Neural cell (in vitro differentiated cells): ENCODE results near the gene PDGFA. TPM values are rescaled to one million over a fixed set of nuclear protein-coding genes. Genes with fewer than 3 reads are reported as not detected.
A peak's percentile ranks its signal among the peaks of the same experiment; 100 is the strongest.

ENCODE experiments used
- H2AFZ ChIP-seq: fragments of 200-600, 300-800 bp; sonication (generic), shearing (Covaris generic); 2 replicates; pipeline ENCODE4 v1.6.0; 2014; ENCODE audit warnings: low read depth, mild to moderate bottlenecking, antibody characterized with exemption, low read length, moderate library complexity
- H3F3A ChIP-seq: fragments of 200-600 bp; shearing (Covaris generic); 2 replicates; pipeline ENCODE4 v1.6.1; 2016; ENCODE audit warnings: mild to moderate bottlenecking, moderate library complexity, mixed read lengths, antibody characterized with exemption, low read length; ENCODE audit not compliant: insufficient read depth, poor library complexity, severe bottlenecking
- H3K27ac ChIP-seq: fragments of 200-600, 300-800 bp; sonication (generic), shearing (Covaris generic); 2 replicates; pipeline ENCODE4 v1.5.1; 2014; ENCODE audit warnings: mild to moderate bottlenecking, low read length, moderate library complexity
- H3K27me3 ChIP-seq: fragments of 300-800, 200-600 bp; sonication (generic), shearing (Covaris generic); 2 replicates; pipeline ENCODE4 v1.6.0; 2014; ENCODE audit warnings: mild to moderate bottlenecking, low read depth, low read length, moderate library complexity; ENCODE audit not compliant: insufficient read depth
- H3K36me3 ChIP-seq: fragments of 300-800, 200-600 bp; sonication (generic), shearing (Covaris generic); 2 replicates; pipeline ENCODE4 v1.5.1; 2014; ENCODE audit warnings: mild to moderate bottlenecking, antibody characterized with exemption, low read length, moderate library complexity; ENCODE audit not compliant: insufficient read depth
- H3K4me2 ChIP-seq: fragments of 300-800, 200-600 bp; sonication (generic), shearing (Covaris generic); 2 replicates; pipeline ENCODE4 v1.6.0; 2014; ENCODE audit warnings: mild to moderate bottlenecking, low read length
- H3K4me3 ChIP-seq: fragments of 300-800, 200-600 bp; sonication (generic), shearing (Covaris generic); 2 replicates; pipeline ENCODE4 v1.5.1; 2014; ENCODE audit warnings: mild to moderate bottlenecking, low read length, moderate library complexity
- H3K79me2 ChIP-seq: fragments of 200-600 bp; shearing (Covaris generic); replicated peaks from 2 replicates; pipeline ENCODE4 v1.6.0; 2014; ENCODE audit warnings: mild to moderate bottlenecking, low read length, moderate library complexity; ENCODE audit not compliant: insufficient read depth
- H3K9ac ChIP-seq: fragments of 300-800, 200-600 bp; sonication (generic), shearing (Covaris generic); 2 replicates; pipeline ENCODE4 v1.6.1; 2016; ENCODE audit warnings: mild to moderate bottlenecking, low read length, mixed read lengths
- H3K9me2 ChIP-seq: fragments of 200-600 bp; shearing (Covaris generic); 2 replicates; pipeline ENCODE4 v1.6.1; 2016; ENCODE audit warnings: mild to moderate bottlenecking, low read length, mixed read lengths; ENCODE audit not compliant: insufficient read depth
- H3K9me3 ChIP-seq: fragments of 200-600, 300-800 bp; sonication (generic), shearing (Covaris generic); 2 replicates; pipeline ENCODE4 v1.6.1; 2016; ENCODE audit warnings: mild to moderate bottlenecking, mixed run types, low read length, moderate library complexity, mixed read lengths
- H4K20me1 ChIP-seq: fragments of 200-600 bp; shearing (Covaris generic); 2 replicates; pipeline ENCODE4 v1.6.1; 2016; ENCODE audit warnings: mild to moderate bottlenecking, mixed run types; ENCODE audit not compliant: insufficient read depth
- CTCF ChIP-seq: fragments of 450-650 bp; IDR thresholded peaks from 2 replicates; pipeline ENCODE4 v1.5.1; 2014; ENCODE audit warnings: antibody characterized with exemption, mild to moderate bottlenecking, moderate library complexity; ENCODE audit not compliant: poor library complexity, severe bottlenecking
- EP300 ChIP-seq: fragments of 450-650 bp; conservative IDR thresholded peaks from 2 replicates; pipeline ENCODE4 v1.6.1; 2014; ENCODE audit warnings: antibody characterized with exemption, mild to moderate bottlenecking, moderate library complexity; ENCODE audit not compliant: poor library complexity, severe bottlenecking
- EZH2 ChIP-seq: fragments of 200-600, 300-800 bp; shearing (Covaris generic), sonication (generic); IDR thresholded peaks from 2 replicates; pipeline ENCODE4 v1.6.1; 2014; ENCODE audit warnings: antibody characterized with exemption, low read length, borderline replicate concordance, mild to moderate bottlenecking; ENCODE audit not compliant: insufficient read depth, poor library complexity, severe bottlenecking
- MXI1 ChIP-seq: fragments of 450-650 bp; conservative IDR thresholded peaks from 2 replicates; pipeline ENCODE4 v1.6.1; 2014; ENCODE audit warnings: antibody characterized with exemption, mild to moderate bottlenecking; ENCODE audit not compliant: poor library complexity, severe bottlenecking
- POLR2AphosphoS5 ChIP-seq: IDR thresholded peaks from 2 replicates; pipeline ENCODE4 v1.6.1; 2012
- RAD21 ChIP-seq: fragments of 450-650 bp; conservative IDR thresholded peaks from 2 replicates; pipeline ENCODE4 v1.6.1; 2014; ENCODE audit warnings: antibody characterized with exemption, mild to moderate bottlenecking, moderate library complexity
- SMC3 ChIP-seq: fragments of 450-650 bp; conservative IDR thresholded peaks from 2 replicates; pipeline ENCODE4 v1.6.1; 2014; ENCODE audit warnings: antibody characterized with exemption, mild to moderate bottlenecking, moderate library complexity; ENCODE audit not compliant: poor library complexity
- TAF1 ChIP-seq: IDR thresholded peaks from 2 replicates; pipeline ENCODE4 v1.6.1; 2012; ENCODE audit warnings: low read depth
- polyA plus RNA-seq: library from polyadenylated mRNA; depleted of rRNA; stranded (reverse); fragments of >200 nt; gene quantifications from 2 replicates; pipeline ENCODE4 v1.2.3, GENCODE V29; 2014
- TF ChIP-seq, protein P1 (sequence below): IDR thresholded peaks from 2 replicates; pipeline ENCODE4 v1.6.1; 2012; ENCODE audit warnings: borderline replicate concordance

Gene PDGFA
- polyA plus RNA-seq, 1 donor from 2014 or later: 4.1 TPM

DNA sequence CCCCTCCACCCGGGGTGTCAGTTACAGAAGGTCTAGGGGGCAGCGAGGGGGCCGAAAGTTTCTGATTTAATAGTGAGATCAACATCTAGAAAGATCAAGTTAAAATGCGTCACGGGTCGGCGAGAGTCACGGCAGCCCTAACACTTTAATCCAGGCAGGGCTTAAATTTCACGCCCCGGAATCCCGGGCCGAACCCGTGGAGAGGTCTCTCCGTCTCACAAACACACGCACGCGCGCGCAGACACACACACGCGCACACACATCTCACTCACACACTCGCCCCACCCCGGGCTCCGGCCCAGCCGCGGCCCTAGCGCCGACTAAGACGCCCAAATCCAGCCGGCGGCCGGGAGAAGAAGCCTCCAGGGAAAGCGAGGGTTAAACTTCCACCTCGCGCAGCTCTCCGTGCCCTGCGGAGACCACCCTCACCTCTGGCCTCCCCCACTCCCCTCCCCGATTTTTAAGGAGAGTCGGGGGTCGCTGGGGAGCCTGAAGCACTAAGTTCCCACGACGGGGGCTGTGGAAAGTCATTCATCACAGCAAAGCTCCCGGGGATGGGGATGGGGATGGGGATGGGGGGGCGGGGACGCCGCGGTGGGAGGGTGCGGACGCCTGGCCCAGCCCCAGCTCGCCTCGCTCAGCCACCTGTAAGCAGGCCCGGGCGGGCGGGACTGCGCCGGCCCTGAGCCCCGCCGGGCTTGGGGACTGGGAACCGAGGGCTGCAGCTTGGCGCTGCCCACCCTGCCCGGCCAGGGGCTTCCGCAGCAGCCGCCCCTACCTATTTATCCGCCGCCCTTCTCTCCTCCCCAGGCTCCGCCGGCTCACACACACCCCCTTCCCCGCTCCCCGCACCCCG is 1.6 kb downstream of the PDGFA start (continued):
- no peak for TF ChIP-seq EZH2

DNA sequence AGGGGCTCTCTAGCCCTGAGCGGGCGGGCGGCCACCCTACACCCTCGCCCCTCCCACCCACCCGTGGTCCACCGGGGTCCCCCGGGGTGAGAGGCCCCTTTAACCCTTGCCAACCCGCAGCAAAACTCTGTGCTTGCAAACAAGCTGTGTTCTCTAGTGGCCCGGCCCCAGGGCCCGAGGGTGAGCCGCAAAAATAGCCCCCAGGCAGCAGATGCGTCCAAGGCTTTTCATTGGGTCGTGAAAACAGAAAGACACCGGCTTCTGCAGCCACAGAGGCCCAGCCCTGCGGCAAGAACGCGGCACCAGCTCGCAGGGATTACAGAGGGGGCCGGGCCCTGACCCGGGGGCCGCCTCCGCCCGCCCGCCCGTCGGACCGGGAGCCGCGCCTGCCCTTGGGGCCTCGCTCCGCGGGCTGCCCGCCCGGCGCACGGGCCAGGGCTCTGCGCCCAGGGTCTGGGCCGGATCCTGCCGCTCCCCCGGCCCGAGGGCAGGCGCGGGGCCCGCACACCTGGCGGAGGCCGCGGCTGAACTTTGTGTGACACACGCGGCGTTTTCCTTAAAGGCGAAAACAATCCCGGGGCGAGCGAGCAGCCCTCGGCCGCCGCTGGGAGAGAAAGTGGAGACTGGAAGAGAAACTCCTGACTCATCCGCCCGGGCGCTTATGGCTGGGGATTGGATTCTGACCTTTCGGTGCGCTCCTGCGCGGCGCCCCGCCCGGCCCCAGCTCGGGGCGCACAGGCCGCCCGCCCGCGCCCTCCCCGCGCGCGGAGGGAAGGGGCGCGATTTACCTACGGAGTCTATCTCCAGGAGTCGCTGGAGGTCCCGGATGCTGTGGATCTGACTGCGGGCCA is 2.8 kb downstream of the PDGFA start:
- Histone ChIP-seq H3F3A (no peaks in the 10 kb centered on the region), H3K9ac (no peak overlapping the region), H3K9me3 (no peaks in the 10 kb centered on the region), H4K20me1 (no peaks in the 10 kb centered on the region), H3K36me3 (no peaks in the 10 kb centered on the region), H3K4me3 (peak overlapping the region; percentile 45), H3K4me2 (no peak overlapping the region), H2AFZ (no peak overlapping the region), H3K9me2 (no peaks in the 10 kb centered on the region), H3K79me2 (no peaks in the 10 kb centered on the region), H3K27ac (no peak overlapping the region), H3K27me3 (peaks cover 65% of the 10 kb centered on the region)
- TF ChIP-seq, protein P1, sequence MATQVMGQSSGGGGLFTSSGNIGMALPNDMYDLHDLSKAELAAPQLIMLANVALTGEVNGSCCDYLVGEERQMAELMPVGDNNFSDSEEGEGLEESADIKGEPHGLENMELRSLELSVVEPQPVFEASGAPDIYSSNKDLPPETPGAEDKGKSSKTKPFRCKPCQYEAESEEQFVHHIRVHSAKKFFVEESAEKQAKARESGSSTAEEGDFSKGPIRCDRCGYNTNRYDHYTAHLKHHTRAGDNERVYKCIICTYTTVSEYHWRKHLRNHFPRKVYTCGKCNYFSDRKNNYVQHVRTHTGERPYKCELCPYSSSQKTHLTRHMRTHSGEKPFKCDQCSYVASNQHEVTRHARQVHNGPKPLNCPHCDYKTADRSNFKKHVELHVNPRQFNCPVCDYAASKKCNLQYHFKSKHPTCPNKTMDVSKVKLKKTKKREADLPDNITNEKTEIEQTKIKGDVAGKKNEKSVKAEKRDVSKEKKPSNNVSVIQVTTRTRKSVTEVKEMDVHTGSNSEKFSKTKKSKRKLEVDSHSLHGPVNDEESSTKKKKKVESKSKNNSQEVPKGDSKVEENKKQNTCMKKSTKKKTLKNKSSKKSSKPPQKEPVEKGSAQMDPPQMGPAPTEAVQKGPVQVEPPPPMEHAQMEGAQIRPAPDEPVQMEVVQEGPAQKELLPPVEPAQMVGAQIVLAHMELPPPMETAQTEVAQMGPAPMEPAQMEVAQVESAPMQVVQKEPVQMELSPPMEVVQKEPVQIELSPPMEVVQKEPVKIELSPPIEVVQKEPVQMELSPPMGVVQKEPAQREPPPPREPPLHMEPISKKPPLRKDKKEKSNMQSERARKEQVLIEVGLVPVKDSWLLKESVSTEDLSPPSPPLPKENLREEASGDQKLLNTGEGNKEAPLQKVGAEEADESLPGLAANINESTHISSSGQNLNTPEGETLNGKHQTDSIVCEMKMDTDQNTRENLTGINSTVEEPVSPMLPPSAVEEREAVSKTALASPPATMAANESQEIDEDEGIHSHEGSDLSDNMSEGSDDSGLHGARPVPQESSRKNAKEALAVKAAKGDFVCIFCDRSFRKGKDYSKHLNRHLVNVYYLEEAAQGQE: no peak
- TF ChIP-seq EP300 (no peak), POLR2AphosphoS5 (no peak), CTCF (no peak), EZH2 (peak; percentile 55), SMC3 (no peak), RAD21 (no peak)

DNA sequence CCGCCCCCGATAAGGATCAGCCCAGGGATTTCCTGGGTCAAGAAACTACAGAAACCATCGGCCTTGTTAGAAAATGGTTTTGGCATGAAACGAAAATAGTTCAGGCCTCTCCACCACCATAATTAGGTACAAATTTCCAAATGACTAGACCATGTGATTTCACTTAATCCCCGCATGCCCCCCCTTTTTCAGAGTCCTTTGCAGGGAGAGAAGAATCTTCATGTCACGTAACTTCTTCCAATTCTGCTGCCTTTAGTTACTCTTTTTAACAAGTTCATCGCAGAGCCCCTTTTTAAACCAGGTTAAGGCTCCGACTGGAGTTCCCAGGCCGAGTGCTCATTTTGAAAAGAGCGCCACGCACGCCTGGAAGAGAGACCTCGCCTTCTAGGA is 3.4 kb downstream of the PDGFA start:
- H3F3A ChIP-seq: no peaks in the 10 kb centered on the region
- no peaks in the 10 kb centered on the region for H3K9me2 ChIP-seq
- H3K27me3 ChIP-seq: peaks cover 59% of the 10 kb centered on the region
- no peaks in the 10 kb centered on the region for H3K9me3 ChIP-seq
- H4K20me1 ChIP-seq: no peaks in the 10 kb centered on the region
- no peak overlapping the region for H2AFZ ChIP-seq
- no peak for TF ChIP-seq CTCF
- TF ChIP-seq TAF1: no peak
- no peak for TF ChIP-seq RAD21
- TF ChIP-seq POLR2AphosphoS5: no peak
- TF ChIP-seq, protein P1: no peak
- TF ChIP-seq MXI1: no peak
- no peak for TF ChIP-seq EP300
- TF ChIP-seq EZH2: no peak
- no peak for TF ChIP-seq SMC3
- H3K4me2 ChIP-seq: no peak overlapping the region
- no peak overlapping the region for H3K27ac ChIP-seq
- no peaks in the 10 kb centered on the region for H3K36me3 ChIP-seq
- no peak overlapping the region for H3K9ac ChIP-seq
- no peak overlapping the region for H3K4me3 ChIP-seq
- H3K79me2 ChIP-seq: no peaks in the 10 kb centered on the region
